ENCODE data around the gene SEPTIN11.

DNA sequence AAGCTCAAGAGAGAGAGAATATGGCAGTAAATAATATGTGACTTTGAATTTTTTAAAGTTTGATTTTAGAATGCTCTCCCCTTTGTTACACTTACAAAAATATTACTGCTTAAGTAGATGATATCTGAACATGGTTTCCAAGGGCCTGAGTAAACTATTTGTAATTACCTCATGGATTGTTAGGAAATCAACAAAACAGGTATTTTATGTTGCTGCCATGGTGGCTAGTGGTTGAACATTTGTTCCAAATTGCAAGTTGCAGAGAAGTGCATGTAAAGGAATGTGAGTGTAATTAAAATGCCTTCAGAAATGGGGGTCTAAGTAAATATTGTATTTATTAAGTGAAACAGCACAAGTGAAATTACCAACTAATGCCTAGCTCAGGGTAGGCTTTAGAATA is 27.6 kb downstream of the SEPTIN11 start:
- TF ChIP-seq CBX5 (IDR thresholded peaks at IDR 0.05; ENCODE audit: low read depth, low read length): no peak
- no peak for TF ChIP-seq EP300 (IDR thresholded peaks at IDR 0.05; ENCODE audit: borderline replicate concordance in 1 of 2, low read depth in 2 of 2, low read length in 2 of 2)
- no peak for TF ChIP-seq JUND (IDR thresholded peaks at IDR 0.05; ENCODE audit: low read length)
- no peak for TF ChIP-seq POLR2A (IDR thresholded peaks at IDR 0.05; ENCODE audit: control extremely low read depth in 1 of 2, low read depth in 2 of 2, low read length in 2 of 2)
